GM18511 (cell line): ENCODE data around the gene USP32.
"Not testable (repeated sequence)": the region's sequence is repeated elsewhere in the genome, so short reads cannot be mapped to it uniquely, and the experiment has no call there.

Source experiments
- ATAC-seq: cut with Tn5 transposase; IDR thresholded peaks from one replicate; pipeline ENCODE4 v1.9.1; 2021; ENCODE audit warnings: mild to moderate bottlenecking, moderate library complexity; ENCODE audit not compliant: unreplicated experiment

USP32 gene

DNA sequence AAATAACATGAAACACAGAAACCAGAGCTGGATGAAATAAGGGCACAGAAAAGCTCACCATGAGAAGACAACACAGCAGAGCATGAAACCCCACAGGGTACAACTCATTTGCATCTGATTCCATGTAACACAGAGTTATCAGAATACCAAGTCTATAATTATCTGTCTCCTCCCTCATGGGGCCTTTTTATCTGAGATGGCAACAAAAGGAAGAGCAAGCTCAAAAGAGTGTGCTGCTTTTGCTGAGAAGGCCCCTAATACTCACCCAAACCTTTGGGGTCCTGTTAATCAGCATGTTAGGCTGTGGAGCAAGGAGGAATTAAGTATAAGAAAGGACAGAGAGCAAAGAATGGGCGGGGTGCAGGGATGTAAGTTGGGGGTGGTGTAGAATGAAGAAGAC is 205.6 kb downstream of the USP32 start:
- not testable (repeated sequence) for ATAC-seq

DNA sequence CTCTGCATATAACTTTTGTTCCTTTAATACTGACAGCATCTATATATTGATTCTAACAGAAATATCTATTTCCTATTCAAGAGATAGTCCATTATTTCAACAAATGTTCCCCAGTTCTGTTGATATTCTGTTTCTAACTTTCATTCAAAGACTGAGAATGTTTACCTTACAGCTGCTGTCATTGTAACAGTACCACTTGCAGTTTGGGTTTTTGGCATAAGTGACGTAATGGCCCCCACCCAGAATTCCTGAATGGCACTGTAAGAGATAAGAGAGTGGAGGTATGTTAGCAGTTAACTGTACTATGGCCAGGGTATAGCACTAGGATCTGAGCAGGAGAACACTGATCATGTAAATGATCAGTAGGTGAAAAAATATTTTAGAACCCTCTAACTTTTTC is 211.6 kb downstream of the USP32 start:
- not testable (repeated sequence) for ATAC-seq

DNA sequence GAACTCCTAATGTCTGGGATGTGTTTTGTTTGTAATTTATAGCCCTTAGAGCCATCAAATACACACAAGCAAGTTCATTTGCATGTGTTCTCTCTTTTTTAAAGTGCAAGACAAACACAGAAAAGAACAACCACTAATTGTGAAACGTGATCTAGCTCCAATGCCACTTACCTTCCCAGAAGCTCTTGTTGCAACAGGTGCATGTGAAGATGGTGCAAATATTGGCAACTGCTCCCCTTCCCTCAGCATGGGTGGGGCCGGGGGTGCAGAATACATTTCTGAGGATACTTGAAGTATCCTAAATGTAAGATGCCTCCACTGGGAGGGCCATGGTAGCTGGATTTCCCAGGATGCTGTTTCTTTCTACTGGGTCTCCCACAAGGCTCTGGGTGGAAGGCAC is 213.8 kb downstream of the USP32 start:
- not testable (repeated sequence) for ATAC-seq

GRCh38 chr17:60176763-60177162 is 215.2 kb downstream of the USP32 start:
- ATAC-seq = not testable (repeated sequence)

GRCh38 chr17:60174767-60175166 is 217.2 kb downstream of the USP32 start:
- ATAC-seq = not testable (repeated sequence)

GRCh38 chr17:60174035-60174434 is 217.9 kb downstream of the USP32 start:
- ATAC-seq = no peak

DNA sequence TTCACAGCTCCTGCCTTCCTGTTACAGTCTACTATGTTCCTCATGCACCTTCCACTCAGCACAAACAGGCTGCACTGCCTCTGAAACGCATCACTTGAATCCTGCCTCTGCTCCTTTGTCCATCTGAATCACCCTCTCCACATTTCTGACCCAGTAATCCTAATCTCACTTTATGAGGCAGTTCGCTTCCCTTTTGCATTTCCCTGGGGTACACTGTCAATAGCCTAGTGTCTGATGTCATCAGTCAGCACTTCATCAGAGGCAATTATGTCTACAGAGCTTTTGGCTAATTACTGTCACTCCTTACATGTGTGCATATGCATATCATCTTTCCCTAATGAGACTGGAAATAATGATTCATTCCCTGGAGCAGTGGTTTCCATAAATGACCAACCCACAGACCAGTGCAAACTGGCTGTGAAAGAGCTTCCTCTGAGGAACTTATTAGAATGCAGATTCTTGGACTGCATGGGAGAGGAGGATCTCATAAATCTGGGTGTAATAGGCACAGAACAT is 218.6 kb downstream of the USP32 start:
- ATAC-seq = no peak

- ATAC-seq = no peak
Observed at GRCh38 chr17:60171753-60172079, 220.2 kb downstream of the USP32 start.

DNA sequence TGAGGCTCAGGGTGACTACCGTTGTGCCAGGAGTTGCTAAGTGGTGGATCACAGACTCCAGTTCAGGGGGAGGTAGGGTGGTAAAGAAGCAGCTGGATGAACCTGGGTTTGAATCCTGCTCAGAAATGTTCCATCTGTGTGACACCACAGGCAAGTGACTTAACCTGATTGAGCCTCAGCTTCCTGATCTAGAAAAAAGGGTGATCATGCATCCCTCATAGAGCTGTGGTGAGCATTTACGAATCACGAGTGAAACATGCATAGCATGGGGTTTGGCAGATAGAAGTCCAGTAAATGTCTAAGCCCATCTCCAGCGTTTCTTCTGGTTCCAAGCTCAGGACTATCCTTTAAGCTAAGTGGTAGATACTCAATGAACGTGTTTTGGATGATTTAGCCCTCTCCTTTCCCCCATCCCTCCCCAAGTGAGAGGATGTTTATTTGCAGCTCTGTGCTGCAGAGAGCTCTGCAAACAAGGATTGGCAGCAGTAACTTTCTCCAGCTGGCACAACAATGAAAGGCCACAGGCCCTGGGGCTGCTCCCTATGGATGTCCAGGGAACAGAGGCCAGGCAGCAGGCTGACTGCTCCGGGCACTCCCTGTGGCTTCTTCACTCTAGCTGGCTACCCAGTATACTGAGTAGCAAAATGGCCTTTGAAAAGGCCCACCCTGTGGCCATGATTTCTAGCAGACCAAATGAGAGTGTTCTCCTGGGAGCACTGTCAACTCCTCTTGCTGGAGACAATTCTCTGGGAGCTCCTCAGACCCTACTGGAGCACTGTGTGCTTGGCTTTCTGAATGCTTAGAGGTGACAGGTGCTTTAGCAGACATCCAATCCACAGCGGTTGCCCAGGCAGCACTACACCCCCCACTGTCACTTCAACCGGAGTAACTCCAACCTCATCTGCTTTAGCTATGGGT is 220.8 kb downstream of the USP32 start:
- no peak for ATAC-seq

- no peak for ATAC-seq
Observed at GRCh38 chr17:60169921-60170817, 221.8 kb downstream of the USP32 start.

DNA sequence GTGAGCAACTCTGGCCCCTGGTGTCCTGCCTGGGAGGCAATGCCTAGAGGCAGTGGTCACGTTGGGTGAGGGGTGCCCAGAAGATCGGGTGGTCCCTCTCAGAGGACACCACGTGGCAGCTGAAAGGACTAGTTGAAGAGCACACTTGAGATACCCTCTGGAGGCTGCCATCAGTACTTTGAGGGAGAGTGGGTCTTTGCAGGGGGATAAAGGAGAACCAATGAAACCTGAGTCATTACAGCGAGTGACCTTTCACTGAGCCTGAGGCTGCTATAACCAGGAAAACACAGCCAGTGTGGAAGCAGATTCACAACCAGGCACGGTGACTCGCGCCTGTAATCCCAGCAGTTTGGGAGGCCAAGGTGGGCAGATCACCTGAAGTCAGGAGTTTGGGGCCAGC is 223.3 kb downstream of the USP32 start:
- no peak for ATAC-seq

DNA sequence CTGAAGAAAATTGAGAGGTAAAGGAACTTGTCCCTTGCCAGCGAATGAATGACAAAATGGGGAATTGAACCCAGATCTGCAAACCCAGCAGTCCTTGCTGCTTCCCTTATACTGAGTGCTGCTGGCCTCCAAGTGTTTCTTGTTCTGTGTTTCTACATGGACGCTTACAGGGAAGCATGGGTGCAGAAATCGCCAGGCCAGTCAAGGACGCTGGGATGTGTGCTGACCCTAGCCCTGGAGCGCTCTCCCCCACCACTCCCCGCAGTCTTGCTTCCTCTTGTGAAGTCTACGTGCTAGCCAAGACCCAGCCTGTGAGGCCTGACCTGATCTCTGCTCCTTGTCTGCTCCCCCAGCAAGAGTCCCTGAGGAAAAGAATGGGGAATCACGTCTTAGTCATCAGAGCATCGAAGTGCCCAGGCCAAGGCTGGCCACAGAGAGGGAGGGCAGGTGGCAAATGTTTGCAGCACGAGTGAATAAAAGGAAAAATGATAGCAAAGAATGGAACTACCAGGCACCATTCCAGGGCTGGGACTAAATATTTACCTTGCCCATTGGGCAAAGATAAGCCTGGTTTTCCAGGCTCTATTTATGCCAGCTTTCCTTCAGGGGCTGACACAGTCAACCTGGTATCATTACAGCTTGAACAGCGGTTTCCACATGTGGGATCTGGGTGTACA is 224.7 kb downstream of the USP32 start:
- no peak for ATAC-seq

GRCh38 chr17:60165971-60166370 is 226.0 kb downstream of the USP32 start:
- no peak for ATAC-seq

- no peak for ATAC-seq
Observed at GRCh38 chr17:60165223-60165622, 226.7 kb downstream of the USP32 start.

GRCh38 chr17:60164697-60165096 is 227.2 kb downstream of the USP32 start:
- ATAC-seq = no peak

- no peak for ATAC-seq
Observed at GRCh38 chr17:60164164-60164563, 227.8 kb downstream of the USP32 start.

DNA sequence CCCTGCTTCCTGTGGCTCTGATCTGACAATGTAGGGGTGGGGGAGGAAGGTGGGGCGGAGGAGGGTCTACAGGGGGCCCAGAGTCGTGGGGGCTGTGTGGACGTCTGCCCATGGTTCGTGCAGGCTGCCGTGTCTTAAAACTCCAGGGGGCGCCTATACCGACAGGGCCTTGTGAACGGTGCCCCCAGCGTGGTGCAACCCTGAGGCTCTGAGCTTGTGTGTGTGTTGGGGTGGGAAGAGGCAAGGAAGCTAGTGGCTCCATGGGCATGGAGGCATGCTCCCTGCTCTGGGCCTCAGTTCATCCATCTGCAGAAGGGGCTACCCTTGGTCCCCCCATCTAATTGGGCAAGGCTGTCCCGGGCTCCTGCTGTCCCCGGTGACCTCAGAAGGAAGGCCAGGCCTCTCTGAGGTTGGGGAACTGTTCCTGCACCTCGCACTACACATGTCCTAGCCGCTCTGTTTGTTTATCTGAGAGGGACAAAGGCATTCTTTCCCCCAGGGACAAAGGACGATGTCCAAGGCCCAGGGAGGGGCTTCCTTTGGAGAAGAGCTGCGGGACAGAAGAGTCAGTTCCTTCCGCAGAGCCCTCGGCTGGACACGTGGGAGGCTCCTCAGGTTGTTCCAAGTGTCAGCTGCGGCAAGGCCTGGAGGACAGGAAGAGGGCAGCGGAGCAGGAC is 228.7 kb downstream of the USP32 start:
- ATAC-seq = no peak

DNA sequence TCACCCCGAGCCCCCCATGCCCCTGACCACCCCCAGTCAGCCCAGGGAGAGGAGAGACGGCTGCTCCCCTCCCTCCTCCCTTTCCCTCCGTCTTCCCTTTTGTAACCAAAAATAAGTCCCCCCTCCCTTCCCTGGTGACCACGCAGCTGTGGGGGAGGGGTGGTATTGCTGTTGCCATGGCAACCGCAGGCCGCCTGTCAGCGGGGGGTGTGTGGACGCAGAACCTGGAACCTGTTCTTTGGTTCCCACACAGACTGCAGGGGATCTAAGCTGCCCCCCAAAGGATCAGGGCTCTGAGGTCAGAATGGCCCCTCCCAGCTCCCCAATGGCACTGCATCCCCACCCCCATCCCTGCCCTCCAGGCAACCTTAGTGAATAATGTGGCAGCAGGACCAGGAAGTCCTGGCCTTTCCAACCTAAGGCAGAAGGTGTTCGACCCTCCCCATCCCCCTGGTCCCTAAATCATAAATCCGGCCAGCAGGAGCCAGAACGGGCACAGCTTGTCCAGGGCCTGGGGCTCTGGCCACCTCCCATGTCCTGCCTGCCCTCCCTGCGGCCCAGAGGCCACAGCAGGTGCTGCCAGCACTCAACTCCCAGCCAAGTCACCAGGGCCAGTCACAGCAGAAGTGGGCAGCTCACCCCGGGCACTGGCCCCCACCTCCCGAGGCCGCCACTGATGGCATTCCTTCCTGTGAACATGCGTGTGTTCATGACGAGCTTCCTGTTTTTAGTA is 230.2 kb downstream of the USP32 start:
- ATAC-seq = no peak

- ATAC-seq = no peak
Observed at GRCh38 chr17:60160829-60161501, 231.0 kb downstream of the USP32 start.
